PC-3 (cell line): ENCODE measurements around the gene SLC23A1. TPM values are rescaled to one million over a fixed set of nuclear protein-coding genes. Genes with fewer than 3 reads are reported as not detected.

Experiments used
- ATAC-seq: fragments of 200-7000 bp; cut with Tn5 transposase; 2 replicates; pipeline ENCODE4 v1.9.1; 2020; ENCODE audit warnings: mild to moderate bottlenecking, moderate library complexity
- BruUV-seq: library from RNA; stranded (reverse); fragments of 400-500 nt; replicated peaks from 2 replicates; lab custom pipeline; 2021; lab: Mats Ljungman, UMichigan
- CTCF ChIA-PET: fragments of 300-600 bp; sonication (Branson Sonifier 250); formaldehyde crosslinking; loops from one replicate; lab custom pipeline; 2022; ENCODE audit warnings: antibody characterized with exemption; lab: Charles Lee
- POLR2A ChIA-PET: fragments of 300-600 bp; sonication (Branson Sonifier 250); formaldehyde crosslinking; loops from one replicate; lab custom pipeline; 2022; ENCODE audit warnings: antibody characterized with exemption; ENCODE audit not compliant: unreplicated experiment; lab: Charles Lee
- DNase-seq: peaks from one replicate; pipeline ENCODE4 v3.0.0-alpha.2; 2015
- H2AFZ ChIP-seq: fragments of 300-600 bp; sonication (generic); 2 replicates; pipeline ENCODE4 v1.6.0; 2016; ENCODE audit warnings: antibody characterized with exemption, low read length
- H3F3A ChIP-seq: fragments of 300-600 bp; sonication (generic); one replicate; pipeline ENCODE4 v1.6.0; 2017; ENCODE audit warnings: antibody characterized with exemption, low read length, control low read depth, mild to moderate bottlenecking; ENCODE audit not compliant: unreplicated experiment
- H3K27ac ChIP-seq: fragments of 300-600 bp; sonication (generic); 2 replicates; pipeline ENCODE4 v1.5.1; 2016; ENCODE audit warnings: mild to moderate bottlenecking, low read length
- H3K27me3 ChIP-seq: fragments of 300-600 bp; sonication (generic); 2 replicates; pipeline ENCODE4 v1.6.1; 2016; ENCODE audit warnings: low read length, mixed read lengths
- H3K36me3 ChIP-seq: fragments of 300-600 bp; sonication (generic); 2 replicates; pipeline ENCODE4 v1.6.1; 2016; ENCODE audit warnings: low read depth, mixed run types, low read length, mixed read lengths
- H3K4me1 ChIP-seq: fragments of 300-600 bp; sonication (generic); 2 replicates; pipeline ENCODE4 v1.5.1; 2016; ENCODE audit warnings: low read length; ENCODE audit not compliant: insufficient read depth
- H3K4me2 ChIP-seq: fragments of 300-600 bp; sonication (generic); 2 replicates; pipeline ENCODE4 v1.6.0; 2016; ENCODE audit warnings: low read length
- H3K4me3 ChIP-seq: fragments of 300-600 bp; sonication (generic); 2 replicates; pipeline ENCODE4 v1.5.1; 2016; ENCODE audit warnings: mild to moderate bottlenecking, low read length, mixed read lengths
- H3K79me2 ChIP-seq: fragments of 300-600 bp; sonication (generic); 2 replicates; pipeline ENCODE4 v1.6.1; 2017; ENCODE audit warnings: low read length, mixed read lengths
- H3K9ac ChIP-seq: fragments of 300-600 bp; sonication (generic); 2 replicates; pipeline ENCODE4 v1.6.0; 2016; ENCODE audit warnings: mild to moderate bottlenecking, low read length
- H3K9me2 ChIP-seq: fragments of 300-600 bp; sonication (generic); replicated peaks from 2 replicates; pipeline ENCODE4 v1.6.1; 2016; ENCODE audit warnings: mixed run types, low read length, mixed read lengths
- H3K9me3 ChIP-seq: fragments of 300-600 bp; sonication (generic); 2 replicates; pipeline ENCODE4 v1.6.1; 2016; ENCODE audit warnings: low read length, mixed read lengths
- H4K20me1 ChIP-seq: fragments of 300-600 bp; sonication (generic); 2 replicates; pipeline ENCODE4 v1.6.1; 2016; ENCODE audit warnings: low read length, mixed read lengths
- CTCF ChIP-seq: fragments of 300-600 bp; sonication (generic); conservative IDR thresholded peaks from 2 replicates; pipeline ENCODE4 v1.5.1; 2017; ENCODE audit warnings: antibody characterized with exemption, low read depth, mild to moderate bottlenecking, low read length
- EZH2 ChIP-seq: fragments of 300-600 bp; sonication (generic); IDR thresholded peaks from one replicate; pipeline ENCODE4 v1.6.1; 2017; ENCODE audit warnings: antibody characterized with exemption, mild to moderate bottlenecking, low read length; ENCODE audit not compliant: unreplicated experiment
- EZH2phosphoT487 ChIP-seq: fragments of 300-600 bp; sonication (generic); IDR thresholded peaks from 2 replicates; pipeline ENCODE4 v1.6.1; 2018; ENCODE audit warnings: mild to moderate bottlenecking, antibody characterized with exemption, low read length, borderline replicate concordance
- intact Hi-C: fragments of 100-400 bp; cut with micrococcal nuclease; formaldehyde crosslinking; loops from 2 replicates; pipeline ENCODE4 v1.9.0; 2023
- total RNA-seq: library from RNA; depleted of rRNA; stranded (reverse); fragments of >200 nt; gene quantifications from 2 replicates; pipeline ENCODE4 v1.2.3, GENCODE V29; 2014

SLC23A1 gene
- total RNA-seq, 1 experiment from 2014 or later = not detected

GRCh38 chr5:139368613-139369012, 14.5 kb downstream of the SLC23A1 start:
- ATAC-seq = no peak
- CTCF ChIA-PET = interaction anchor here (0.6 kb wide), 1 partner anchor 118 kb away, joined by 4 read pairs; no protein-coding TSS in a partner anchor
- peak; percentile 26; the same call in 1 of the 2 replicates for TF ChIP-seq CTCF
- TF ChIP-seq EZH2 = no peak
- no peak for TF ChIP-seq EZH2phosphoT487
- Histone ChIP-seq H3K9ac (no peak overlapping the region), H3K36me3 (peaks cover 11% of the 10 kb centered on the region; the same call in 1 of the 2 replicates), H3K4me3 (no peak overlapping the region), H3K27me3 (no peaks in the 10 kb centered on the region), H3K4me2 (no peak overlapping the region), H3F3A (no peaks in the 10 kb centered on the region), H3K4me1 (peaks cover 15% of the 10 kb centered on the region), H3K9me2 (no peaks in the 10 kb centered on the region), H3K79me2 (0 out of 2 replicates have a peak, but pooled peaks cover 2% of the 10 kb centered on the region), H3K9me3 (no peaks in the 10 kb centered on the region), H2AFZ (no peak overlapping the region), H4K20me1 (no peaks in the 10 kb centered on the region), H3K27ac (no peak overlapping the region)
- POLR2A ChIA-PET = no interaction called here
- no peak for DNase-seq
- intact Hi-C loops = no loop called here
- no TSS peak for BruUV-seq

- intact Hi-C loops = no loop called here
- no TSS peak for BruUV-seq
- no peak overlapping the region for H3K4me2 ChIP-seq
- peaks cover 3% of the 10 kb centered on the region; the same call in 1 of the 2 replicates for H3K4me1 ChIP-seq
- H4K20me1 ChIP-seq = peaks cover 3% of the 10 kb centered on the region; the same call in 1 of the 2 replicates
- H3K27me3 ChIP-seq = no peaks in the 10 kb centered on the region
- H3K79me2 ChIP-seq = peaks cover 29% of the 10 kb centered on the region
- no peak overlapping the region for H3K27ac ChIP-seq
- ChIA-PET POLR2A (no interaction called here), CTCF (no interaction called here)
- H2AFZ ChIP-seq = no peak overlapping the region
- H3K9me3 ChIP-seq = no peaks in the 10 kb centered on the region
- H3F3A ChIP-seq = no peaks in the 10 kb centered on the region
- H3K9me2 ChIP-seq = no peaks in the 10 kb centered on the region
- no peak overlapping the region for H3K9ac ChIP-seq
- ATAC-seq (no peak), DNase-seq (no peak)
- no peak overlapping the region for H3K4me3 ChIP-seq
- TF ChIP-seq CTCF (no peak), EZH2phosphoT487 (no peak), EZH2 (no peak)
- H3K36me3 ChIP-seq = peaks cover 13% of the 10 kb centered on the region; the same call in 1 of the 2 replicates
These were observed 18.6 kb downstream of the SLC23A1 start for GRCh38 chr5:139364466-139364865.

GRCh38 chr5:139363937-139364336, 19.2 kb downstream of the SLC23A1 start:
- no peaks in the 10 kb centered on the region for H3F3A ChIP-seq

More at GRCh38 chr5:139363937-139364336, 19.2 kb downstream of the SLC23A1 start:
- Histone ChIP-seq H4K20me1 (peaks cover 7% of the 10 kb centered on the region), H3K27me3 (no peaks in the 10 kb centered on the region), H3K36me3 (peaks cover 13% of the 10 kb centered on the region; the same call in 1 of the 2 replicates), H3K27ac (no peak overlapping the region), H3K4me1 (peaks cover 8% of the 10 kb centered on the region), H3K79me2 (peaks cover 34% of the 10 kb centered on the region), H3K4me3 (no peak overlapping the region), H3K9me3 (no peaks in the 10 kb centered on the region), H3K9ac (no peak overlapping the region), H3K4me2 (no peak overlapping the region), H3K9me2 (no peaks in the 10 kb centered on the region), H2AFZ (no peak overlapping the region)
- no TSS peak for BruUV-seq
- TF ChIP-seq CTCF (no peak), EZH2 (no peak), EZH2phosphoT487 (no peak)
- CTCF ChIA-PET = no interaction called here
- ATAC-seq = no peak
- POLR2A ChIA-PET = no interaction called here
- intact Hi-C loops = no loop called here
- no peak for DNase-seq
